ENCODE data around the gene ADM5.
A peak's percentile ranks its signal among the peaks of the same experiment; 100 is the strongest.

The ADM5 gene

GRCh38 chr19:49686503-49687088 lies 2.8 kb upstream of the ADM5 start:
- H3K9ac ChIP-seq (ENCODE audit: insufficient read length) = no peak overlapping the region
- no peak overlapping the region for H3K4me3 ChIP-seq
- H3K9me3 ChIP-seq (ENCODE audit: low read depth, low read length) = no peaks in the 10 kb centered on the region
- H3K27ac ChIP-seq = peak overlapping the region; percentile 50; the same call in 1 of the 2 replicates
- H3K36me3 ChIP-seq (ENCODE audit: insufficient read depth, low read length) = peaks cover 52% of the 10 kb centered on the region
- TF ChIP-seq POLR2AphosphoS5 (IDR thresholded peaks at IDR 0.05; ENCODE audit: borderline replicate concordance, low read depth, low read length) (0 out of 2 replicates have a peak, but pooled peaks have one; percentile 1), FOXP2 (optimal IDR thresholded peaks at IDR 0.05; ENCODE audit: control extremely low read depth, extremely low read length, insufficient read depth) (no peak)
- no peak for DNase-seq (ENCODE audit: low read depth, low spot score)

GRCh38 chr19:49687150-49687549 lies 2.2 kb upstream of the ADM5 start:
- no peak overlapping the region for H3K4me3 ChIP-seq
- TF ChIP-seq FOXP2 (optimal IDR thresholded peaks at IDR 0.05; ENCODE audit: control extremely low read depth, extremely low read length, insufficient read depth) (no peak), EZH2 (IDR thresholded peaks at IDR 0.05) (no peak), POLR2AphosphoS5 (IDR thresholded peaks at IDR 0.05; ENCODE audit: borderline replicate concordance, low read depth, low read length) (no peak)
- H3K9me3 ChIP-seq (ENCODE audit: low read depth, low read length) = no peaks in the 10 kb centered on the region
- H3K36me3 ChIP-seq (ENCODE audit: insufficient read depth, low read length) = peaks cover 47% of the 10 kb centered on the region
- peak overlapping the region; percentile 50 for H3K27ac ChIP-seq
- H3K9ac ChIP-seq (ENCODE audit: insufficient read length) = no peak overlapping the region
- no peak for DNase-seq (ENCODE audit: low read depth, low spot score)

GRCh38 chr19:49687566-49688316 lies 1.7 kb upstream of the ADM5 start:
- Histone ChIP-seq H3K4me3 (no peak overlapping the region), H3K36me3 (ENCODE audit: insufficient read depth, low read length) (peaks cover 41% of the 10 kb centered on the region), H3K9me3 (ENCODE audit: low read depth, low read length) (no peaks in the 10 kb centered on the region), H3K9ac (ENCODE audit: insufficient read length) (no peak overlapping the region), H3K27ac (no peak overlapping the region)
- no peak for DNase-seq (ENCODE audit: low read depth, low spot score)
- no peak for TF ChIP-seq POLR2AphosphoS5 (IDR thresholded peaks at IDR 0.05; ENCODE audit: borderline replicate concordance, low read depth, low read length)

GRCh38 chr19:49688531-49689132 lies 762 bp upstream of the ADM5 start:
- peaks cover 33% of the 10 kb centered on the region for H3K36me3 ChIP-seq (ENCODE audit: insufficient read depth, low read length)
- H3K9me3 ChIP-seq (ENCODE audit: low read depth, low read length) = no peaks in the 10 kb centered on the region
- no peak overlapping the region for H3K9ac ChIP-seq (ENCODE audit: insufficient read length)
- TF ChIP-seq POLR2AphosphoS5 (IDR thresholded peaks at IDR 0.05; ENCODE audit: borderline replicate concordance, low read depth, low read length) (peak; percentile 49), EZH2 (IDR thresholded peaks at IDR 0.05) (no peak)
- no peak overlapping the region for H3K4me3 ChIP-seq
- no peak for DNase-seq (ENCODE audit: low read depth, low spot score)
- H3K27ac ChIP-seq = peak overlapping the region; percentile 2; the same call in 1 of the 2 replicates

- H3K9me3 ChIP-seq (ENCODE audit: low read depth, low read length) = no peaks in the 10 kb centered on the region
- peak overlapping the region; percentile 19 for H3K9ac ChIP-seq (ENCODE audit: insufficient read length)
- H3K36me3 ChIP-seq (ENCODE audit: insufficient read depth, low read length) = peaks cover 17% of the 10 kb centered on the region
- peak overlapping the region; percentile 74 for H3K4me3 ChIP-seq
- H3K27ac ChIP-seq = no peak overlapping the region
- no peak for TF ChIP-seq FOXP2 (optimal IDR thresholded peaks at IDR 0.05; ENCODE audit: control extremely low read depth, extremely low read length, insufficient read depth)
- no peak for TF ChIP-seq EZH2 (IDR thresholded peaks at IDR 0.05)
- no peak for TF ChIP-seq POLR2AphosphoS5 (IDR thresholded peaks at IDR 0.05; ENCODE audit: borderline replicate concordance, low read depth, low read length)
- DNase-seq (ENCODE audit: low read depth, low spot score) = no peak
Measured at GRCh38 chr19:49690079-49690655, 773 bp downstream of the ADM5 start.

- no peak for DNase-seq (ENCODE audit: low read depth, low spot score)
- Histone ChIP-seq H3K27ac (no peak within 1 kb of the TSS), H3K4me3 (peak within 1 kb of the TSS; percentile 74), H3K9me3 (ENCODE audit: low read depth, low read length) (no peaks in the 10 kb centered on the region), H3K36me3 (ENCODE audit: insufficient read depth, low read length) (peaks cover 12% of the 10 kb centered on the region), H3K9ac (ENCODE audit: insufficient read length) (peak within 1 kb of the TSS; percentile 19)
- TF ChIP-seq POLR2AphosphoS5 (IDR thresholded peaks at IDR 0.05; ENCODE audit: borderline replicate concordance, low read depth, low read length) = peak; percentile 93
- TF ChIP-seq EZH2 (IDR thresholded peaks at IDR 0.05) = no peak
Measured at GRCh38 chr19:49690656-49691242, 1.4 kb downstream of the ADM5 start, which contains the start of gene CPT1C. CPT1C (plus strand) TSS chr19:49691116; CDS start chr19:49692253, 1,137 bp downstream.

GRCh38 chr19:49691243-49692146 lies 2.1 kb downstream of the ADM5 start:
- H3K4me3 ChIP-seq = peak overlapping the region; percentile 74

More at GRCh38 chr19:49691243-49692146, 2.1 kb downstream of the ADM5 start:
- Histone ChIP-seq H3K9me3 (ENCODE audit: low read depth, low read length) (no peaks in the 10 kb centered on the region), H3K36me3 (ENCODE audit: insufficient read depth, low read length) (peaks cover 5% of the 10 kb centered on the region; the same call in 1 of the 2 replicates), H3K9ac (ENCODE audit: insufficient read length) (peak overlapping the region; percentile 19), H3K27ac (no peak overlapping the region)
- DNase-seq (ENCODE audit: low read depth, low spot score) = no peak
- no peak for TF ChIP-seq POLR2AphosphoS5 (IDR thresholded peaks at IDR 0.05; ENCODE audit: borderline replicate concordance, low read depth, low read length)
- TF ChIP-seq FOXP2 (optimal IDR thresholded peaks at IDR 0.05; ENCODE audit: control extremely low read depth, extremely low read length, insufficient read depth) = no peak
- no peak for TF ChIP-seq EZH2 (IDR thresholded peaks at IDR 0.05)

Measured in SK-N-MC (cell line).